ENCODE measurements around the gene RILPL1.
"Not testable (repeated sequence)": the region's sequence is repeated elsewhere in the genome, so short reads cannot be mapped to it uniquely, and the experiment has no call there.

RILPL1 gene

DNA sequence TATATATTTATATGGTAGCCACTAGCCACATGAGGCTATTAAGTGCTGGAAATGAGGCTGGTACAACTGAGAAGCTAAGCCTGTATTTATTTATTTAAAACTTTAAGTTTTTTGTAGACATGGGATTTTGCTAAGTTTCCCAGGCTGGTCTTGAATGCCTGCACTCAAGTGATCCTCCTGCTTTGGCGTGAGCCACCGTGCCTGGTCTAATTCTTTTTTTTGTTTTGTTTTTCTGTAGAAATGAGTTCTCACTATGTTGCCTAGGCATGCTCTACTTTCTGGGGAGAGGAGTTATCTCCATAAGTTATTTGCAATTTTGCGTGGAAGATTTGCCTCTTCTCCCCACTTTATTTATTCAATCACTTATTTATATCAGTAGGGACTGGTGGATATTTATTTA is 80.4 kb downstream of the RILPL1 start:
- no peak for DNase-seq

DNA sequence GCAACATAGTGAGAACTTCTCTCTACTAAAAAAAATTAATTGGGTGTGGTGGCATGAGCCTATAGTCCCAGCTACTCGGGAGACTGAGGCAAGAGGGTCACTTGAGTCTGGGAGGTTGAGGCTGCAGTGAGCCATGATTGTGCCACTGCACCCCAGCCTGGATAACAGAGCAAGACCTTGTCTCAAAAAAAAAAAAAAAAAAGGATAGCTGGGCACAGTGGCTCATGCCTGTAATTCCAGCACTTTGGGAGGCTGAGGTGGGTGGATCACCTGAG is 81.3 kb downstream of the RILPL1 start:
- not testable (repeated sequence) for DNase-seq

DNA sequence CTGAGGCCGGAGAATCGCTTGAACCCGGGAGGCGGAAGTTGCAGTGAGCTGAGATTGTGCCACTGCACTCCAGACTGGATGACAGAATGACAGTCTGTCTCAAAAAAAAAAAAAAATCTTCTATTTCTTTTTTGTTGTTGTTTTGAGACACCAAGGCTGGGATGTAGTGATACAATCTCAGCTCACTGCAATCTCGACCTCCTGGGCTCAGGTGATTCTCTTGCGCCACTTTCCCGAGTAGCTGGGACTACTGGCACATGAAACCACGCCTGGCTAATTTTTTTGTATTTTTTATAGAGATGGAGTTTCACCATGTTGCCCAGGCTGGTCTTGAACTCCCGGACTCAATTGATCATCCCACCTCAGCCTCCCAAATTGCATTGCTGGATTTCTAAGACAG is 82.9 kb downstream of the RILPL1 start:
- no peak for DNase-seq

DNA sequence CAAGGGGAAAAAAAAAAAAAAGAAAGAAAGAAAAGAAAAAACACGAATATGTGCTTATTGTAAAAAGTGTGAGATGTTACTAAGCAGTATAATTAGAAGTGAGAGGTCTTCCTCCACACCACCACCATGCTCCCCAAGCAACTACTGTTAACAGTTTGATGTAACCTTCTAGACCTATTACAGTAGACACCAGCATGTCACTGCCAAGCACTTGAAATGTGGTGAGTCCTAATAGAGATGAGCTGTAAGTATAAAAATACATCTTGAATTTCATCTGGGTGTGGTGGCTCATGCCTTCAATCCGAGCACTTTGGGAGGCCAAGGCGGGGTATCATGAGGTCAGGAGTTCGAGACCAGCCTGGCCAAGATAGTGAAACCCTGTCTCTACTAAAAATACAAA is 83.7 kb downstream of the RILPL1 start:
- DNase-seq, result no peak

DNA sequence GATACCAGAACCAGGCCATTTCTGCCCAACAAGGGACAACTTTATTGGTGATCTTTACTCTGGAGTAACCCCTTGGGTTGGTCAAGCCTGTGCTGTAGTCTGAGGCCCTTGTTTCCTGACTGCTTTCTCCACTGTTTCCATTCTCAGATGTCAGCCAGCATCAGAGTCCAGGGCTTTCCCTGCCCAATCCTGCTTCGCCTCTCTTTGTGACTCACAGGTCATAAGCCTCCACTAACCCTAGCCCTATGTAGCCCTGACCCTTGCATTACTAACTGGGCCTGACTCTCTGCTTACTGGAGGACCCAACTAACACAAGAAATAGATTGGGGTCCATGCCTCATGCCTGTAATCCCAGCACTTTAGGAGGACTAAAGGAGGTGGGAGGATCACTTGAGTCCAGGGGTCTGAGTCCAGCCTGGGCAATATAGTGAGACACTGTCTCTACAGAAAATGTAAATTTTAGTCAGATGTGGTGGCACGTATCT is 84.2 kb downstream of the RILPL1 start:
- DNase-seq, result no peak

DNA sequence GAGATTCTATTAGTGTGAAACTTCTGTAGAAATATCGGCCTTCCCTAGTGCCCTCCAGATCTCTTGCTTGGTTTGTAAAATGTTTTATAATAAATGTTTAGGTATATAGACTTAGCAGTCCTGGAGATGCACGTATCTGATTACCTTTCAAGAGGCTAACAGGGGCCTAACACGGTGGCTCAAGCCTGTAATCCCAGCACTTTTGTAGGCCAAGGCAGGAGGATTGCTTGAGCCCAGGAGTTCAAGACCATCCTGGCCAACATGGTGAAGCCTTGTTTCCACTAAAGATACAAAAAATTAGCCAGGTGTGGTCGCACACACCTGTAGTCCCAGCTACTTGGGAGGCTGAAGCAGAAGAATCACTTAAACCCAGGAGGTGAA is 87.2 kb downstream of the RILPL1 start:
- DNase-seq, result no peak

DNA sequence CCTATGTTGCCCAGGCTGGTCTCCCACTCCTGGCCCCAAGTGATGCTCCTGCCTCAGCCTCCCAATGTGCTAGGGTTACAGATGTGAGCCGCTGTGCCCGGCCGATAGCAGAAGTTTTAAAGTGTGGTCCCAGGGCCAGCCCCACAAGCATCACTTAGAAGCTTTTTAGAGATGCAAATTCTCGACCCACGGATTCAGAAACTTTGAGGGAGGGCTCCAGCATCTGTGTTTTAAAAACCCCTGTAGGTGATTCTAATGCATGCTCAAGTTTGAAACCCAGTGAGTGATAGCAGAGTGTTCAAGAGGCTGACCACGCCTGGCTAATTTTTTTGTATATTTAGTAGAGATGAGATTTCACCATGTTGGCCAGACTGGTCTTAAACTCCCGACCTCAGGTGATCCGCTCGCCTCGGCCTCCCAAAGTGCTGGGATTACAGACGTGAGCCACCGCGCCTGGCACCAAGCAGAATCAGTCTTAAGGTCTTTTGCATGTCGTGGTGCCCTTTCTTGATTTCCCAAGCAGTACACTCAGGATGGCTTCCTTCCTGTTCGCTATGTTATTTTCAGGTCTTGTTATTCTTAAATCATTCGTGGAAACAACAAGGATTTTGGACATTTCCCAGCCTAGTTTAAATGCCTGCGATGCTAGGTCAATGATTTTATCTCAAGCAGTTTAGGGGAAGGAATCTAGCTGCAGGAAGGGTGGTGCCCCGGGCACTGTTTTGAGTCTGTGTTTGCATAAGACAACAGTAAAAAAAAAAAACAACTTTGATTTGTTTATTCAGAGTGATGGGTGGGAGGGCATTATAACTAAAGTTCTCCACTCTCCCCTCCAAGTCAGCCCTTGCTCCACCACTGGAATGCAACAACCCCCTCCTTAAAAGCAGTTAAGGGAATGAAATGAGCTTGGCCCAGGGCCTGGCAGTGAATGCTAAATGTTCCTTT is 87.9 kb downstream of the RILPL1 start:
- no peak for DNase-seq

DNA sequence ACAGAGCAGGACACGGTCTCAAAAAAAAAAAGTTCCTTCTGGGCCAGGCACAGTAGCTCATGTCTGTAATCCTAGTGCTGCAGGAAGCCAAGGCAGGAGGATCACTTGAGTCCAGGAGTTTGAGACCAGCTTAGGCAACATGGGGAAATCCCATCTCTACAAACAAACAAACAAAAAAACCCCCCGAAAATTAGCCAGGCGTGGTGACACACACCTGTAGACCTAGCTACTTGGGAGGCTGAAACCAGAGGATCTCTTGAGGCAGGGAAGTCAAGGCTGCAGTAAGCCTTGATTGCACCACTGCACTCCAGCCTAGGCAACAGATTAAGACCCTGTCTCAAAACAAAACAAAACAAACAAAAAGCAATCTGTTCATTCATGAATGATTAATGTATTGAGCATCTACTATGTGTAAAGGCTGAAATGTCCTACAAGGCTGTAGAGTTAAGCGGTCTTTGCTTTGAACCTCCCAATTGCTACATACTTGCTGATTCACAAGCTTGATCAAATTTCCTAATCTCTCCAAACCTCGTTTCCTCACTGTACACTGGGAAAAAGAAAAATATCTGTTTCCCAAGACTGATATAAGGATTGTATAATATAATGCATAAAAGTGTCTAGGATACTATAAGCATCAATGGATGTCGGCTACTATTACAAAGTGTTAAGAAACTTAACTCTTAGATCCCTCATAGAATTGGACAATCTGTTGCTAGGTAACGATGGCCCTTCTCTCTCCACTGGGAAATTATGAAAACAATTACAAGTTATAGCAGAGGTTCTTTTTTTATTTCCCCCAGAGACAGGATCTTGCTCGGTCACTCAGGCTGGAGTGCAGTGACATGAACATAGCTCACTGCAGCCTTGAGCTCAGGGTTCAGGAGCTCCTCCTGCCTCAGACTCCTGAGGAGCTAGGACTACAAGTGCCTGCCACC is 89.2 kb downstream of the RILPL1 start:
- DNase-seq, result no peak

DNA sequence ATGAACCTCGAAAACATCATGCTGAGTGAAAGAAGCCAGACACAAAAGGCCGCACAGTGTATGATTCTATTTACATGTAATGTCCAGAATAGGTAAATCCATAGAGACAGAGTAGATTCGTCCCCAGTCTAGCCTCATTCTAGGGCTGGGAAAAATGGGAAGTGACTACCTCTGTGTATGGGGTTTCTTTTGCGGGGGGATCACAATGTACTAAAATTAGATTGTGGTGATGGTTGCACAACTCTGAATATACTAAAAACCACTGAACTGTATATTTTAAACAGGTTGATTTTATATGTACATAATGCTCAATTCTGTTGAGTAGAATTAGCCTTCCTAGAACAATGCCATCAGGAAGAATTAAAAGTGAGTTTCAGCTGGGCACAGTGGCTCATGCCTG is 90.7 kb downstream of the RILPL1 start:
- no peak for DNase-seq

DNA sequence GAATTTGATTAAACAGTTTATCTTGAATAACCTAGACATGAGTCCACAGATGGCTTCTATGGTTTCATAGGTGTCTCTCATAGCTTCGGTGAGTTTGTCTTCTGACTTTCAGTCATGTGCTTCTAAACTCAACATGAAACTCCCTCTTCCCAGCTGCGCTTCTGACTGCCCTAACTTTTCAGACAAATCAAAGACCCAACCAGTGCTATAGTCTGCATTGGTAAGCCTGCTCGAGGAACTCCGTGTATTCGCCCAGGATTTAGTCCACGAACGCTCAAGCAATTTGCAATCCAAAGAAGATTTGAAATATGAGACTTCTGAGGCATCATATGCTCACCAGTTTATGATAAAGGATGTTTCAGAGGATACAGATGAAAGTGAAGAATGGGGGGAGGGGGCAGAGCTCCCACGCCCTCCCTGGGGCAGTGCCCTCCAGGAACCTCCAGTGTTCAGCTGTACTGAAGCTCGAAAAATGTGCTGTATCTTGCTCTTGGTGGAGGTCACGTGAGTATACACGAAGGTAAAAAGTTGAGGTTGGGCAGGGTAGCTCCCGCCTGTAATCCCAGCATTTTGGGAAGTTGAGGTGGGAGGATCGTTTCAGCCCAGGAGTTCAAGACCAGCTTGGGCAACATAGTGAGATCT is 91.9 kb downstream of the RILPL1 start:
- DNase-seq, result no peak

DNA sequence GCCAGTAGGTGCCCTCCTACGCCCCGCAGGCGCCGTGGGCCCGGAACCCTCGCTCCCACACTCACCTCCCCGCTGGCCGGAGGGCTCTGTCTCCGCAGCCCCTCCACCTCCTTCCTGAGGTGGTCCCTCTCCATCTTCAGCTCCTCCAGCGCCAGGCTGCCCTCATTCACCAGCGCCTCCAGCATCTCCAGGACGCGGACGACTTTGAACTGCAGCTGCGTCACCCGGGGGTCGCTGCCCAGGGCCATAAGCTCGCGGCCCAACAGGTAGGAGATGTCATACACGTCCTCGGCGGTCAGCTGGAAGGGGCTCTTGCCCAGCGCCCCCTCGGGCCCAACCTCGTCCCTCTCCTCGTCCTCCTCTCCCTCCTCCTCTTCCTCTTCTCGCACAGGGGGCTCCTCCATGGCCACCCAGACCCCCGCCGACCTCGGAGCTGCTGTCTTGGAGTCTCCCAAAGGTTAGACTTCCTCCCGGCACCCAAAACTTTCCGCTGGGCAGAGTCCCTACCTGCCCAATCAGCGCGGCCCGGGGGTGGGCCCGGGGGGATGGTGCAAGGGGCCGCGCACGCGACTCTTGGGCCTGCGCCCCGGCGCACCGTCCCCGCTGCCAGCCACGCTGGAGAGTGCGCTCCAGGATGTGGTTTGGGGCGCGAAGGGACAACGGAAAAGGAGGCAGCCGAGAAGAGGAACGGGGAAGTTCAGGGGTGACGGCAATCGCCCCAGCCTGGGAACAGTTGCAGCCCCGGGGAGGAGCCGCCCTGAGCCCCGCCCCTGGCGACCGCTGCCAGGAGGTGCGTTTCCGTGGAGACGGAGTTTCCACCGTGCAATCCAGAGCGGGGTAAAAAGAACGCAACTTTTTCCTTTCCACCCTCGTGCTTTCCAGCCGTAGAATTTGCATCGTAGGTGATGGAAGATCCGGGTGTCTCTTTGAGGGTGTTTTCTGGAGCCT is 97.2 kb downstream of the RILPL1 start, which contains the start of gene RILPL2:
Gene RILPL2, minus strand, starts transcription at position 668 of the 948 bp plus-strand sequence. Its CDS starts 264 bp downstream, at position 404.
- DNase-seq, result peak; percentile 36

DNA sequence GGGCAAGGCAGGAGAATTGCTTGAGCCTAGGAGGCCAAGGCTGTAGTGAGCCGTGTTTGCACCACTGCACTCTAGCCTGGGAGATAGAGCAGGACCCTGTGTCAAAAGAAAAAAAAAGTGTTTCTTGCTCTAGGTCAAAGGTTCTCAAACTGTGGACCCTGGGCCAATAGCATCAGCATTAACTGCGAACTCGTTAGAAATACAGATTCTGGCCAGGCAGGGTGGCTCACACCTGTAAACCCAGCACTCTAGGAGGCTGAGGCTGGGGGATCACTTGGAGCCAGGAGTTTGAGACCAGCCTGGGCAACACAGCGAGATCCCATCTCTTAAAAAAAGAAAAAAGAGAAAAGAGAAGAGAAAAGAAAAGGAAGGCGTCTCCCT is 97.9 kb downstream of the RILPL1 start:
- no peak for DNase-seq

DNA sequence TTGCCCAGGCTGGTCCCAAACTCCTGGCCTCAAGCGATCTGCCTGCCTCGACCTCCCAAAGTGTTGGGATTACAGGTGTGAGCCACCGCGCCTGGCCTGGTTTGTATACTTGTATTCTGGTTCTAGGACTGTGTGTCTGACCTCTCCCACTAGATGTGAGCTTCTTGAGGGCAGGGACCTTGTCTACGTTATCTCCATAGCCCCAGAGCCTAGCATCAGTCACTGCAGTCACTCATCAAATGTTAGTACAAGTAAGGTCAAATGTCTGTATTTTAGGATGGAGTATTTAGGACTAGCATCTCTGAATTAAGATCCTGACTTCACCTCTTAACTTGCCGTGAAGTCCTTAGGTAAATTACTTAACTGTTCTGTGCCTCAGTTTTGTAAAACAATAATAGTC is 99.9 kb downstream of the RILPL1 start:
- no peak for DNase-seq

DNA sequence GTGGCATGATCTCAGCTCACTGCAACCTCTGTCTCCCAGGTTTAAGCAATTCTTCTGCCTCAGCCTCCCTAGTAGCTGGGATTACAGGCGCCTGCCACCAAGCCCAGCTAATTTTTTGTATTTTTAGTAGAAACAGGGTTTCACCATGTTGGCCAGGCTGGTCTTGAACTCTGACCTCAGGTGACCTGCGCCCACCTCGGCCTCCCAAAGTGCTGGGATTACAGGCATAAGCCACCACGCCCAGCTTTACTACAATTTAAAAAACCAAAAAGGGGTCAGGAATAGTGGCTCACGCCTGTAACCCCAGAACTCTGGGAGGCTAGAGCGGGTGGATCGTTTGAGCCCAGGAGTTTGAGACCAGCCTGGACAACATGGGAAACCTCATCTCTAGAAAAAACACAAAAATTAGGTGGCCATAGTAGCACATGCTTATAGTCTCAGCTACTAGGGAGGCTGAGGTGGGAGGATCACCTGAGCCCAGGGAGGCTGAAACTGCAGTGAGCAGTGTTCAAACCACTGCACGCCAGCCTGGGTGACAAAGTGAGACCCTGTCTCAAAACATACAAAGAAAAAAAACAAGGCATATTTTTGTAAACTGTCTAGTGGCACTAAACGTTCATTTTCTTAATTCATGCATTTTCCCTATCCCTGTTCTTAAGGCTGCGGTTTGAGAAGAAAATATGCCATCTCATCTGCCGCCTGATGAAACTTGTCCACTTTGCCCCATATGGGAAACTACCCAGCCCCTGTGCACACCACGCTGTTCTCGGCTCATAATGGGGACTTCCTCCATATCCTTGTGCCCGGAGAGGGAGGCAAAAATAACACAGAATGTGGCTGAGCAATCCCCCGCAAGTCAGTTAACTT is 101.3 kb downstream of the RILPL1 start:
- not testable (repeated sequence) for DNase-seq

DNA sequence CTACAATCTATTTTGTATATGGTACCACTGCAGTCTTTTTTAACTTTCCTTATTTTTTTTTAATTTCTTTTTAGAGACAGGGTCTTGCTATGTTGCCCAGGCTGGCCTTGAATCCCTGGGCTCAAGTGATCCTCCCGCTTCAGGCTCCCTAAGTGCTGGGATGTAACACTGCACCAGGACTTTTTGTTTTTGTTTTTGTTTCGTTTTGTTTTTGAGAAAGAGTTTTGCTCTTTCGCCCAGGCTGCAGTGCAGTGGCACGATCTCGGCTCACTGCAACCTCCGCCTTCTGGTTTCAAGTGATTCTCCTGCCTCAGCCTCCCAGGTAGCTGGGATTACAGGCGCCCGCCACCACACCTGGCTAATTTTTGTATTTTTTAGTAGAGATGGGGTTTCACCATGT is 104.4 kb downstream of the RILPL1 start:
- not testable (repeated sequence) for DNase-seq

DNA sequence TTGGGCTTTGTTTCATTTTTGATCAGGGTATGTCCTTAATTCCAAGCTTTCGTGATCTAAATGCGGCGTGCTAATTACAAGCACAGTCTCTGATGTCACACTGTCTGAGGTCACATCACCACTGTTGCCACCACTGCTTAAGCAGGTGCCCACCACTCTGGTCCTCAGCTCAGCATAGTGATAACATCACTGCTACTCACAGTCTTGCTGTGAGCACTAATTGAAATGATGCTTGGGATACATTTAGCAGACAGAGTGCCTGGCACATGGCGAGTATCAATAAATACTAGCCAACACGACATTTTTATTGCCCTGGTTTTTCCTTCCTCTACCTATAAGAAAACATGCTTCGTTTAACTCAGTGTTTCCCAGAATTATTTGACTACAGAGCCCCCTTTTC is 104.9 kb downstream of the RILPL1 start:
- no peak for DNase-seq

DNA sequence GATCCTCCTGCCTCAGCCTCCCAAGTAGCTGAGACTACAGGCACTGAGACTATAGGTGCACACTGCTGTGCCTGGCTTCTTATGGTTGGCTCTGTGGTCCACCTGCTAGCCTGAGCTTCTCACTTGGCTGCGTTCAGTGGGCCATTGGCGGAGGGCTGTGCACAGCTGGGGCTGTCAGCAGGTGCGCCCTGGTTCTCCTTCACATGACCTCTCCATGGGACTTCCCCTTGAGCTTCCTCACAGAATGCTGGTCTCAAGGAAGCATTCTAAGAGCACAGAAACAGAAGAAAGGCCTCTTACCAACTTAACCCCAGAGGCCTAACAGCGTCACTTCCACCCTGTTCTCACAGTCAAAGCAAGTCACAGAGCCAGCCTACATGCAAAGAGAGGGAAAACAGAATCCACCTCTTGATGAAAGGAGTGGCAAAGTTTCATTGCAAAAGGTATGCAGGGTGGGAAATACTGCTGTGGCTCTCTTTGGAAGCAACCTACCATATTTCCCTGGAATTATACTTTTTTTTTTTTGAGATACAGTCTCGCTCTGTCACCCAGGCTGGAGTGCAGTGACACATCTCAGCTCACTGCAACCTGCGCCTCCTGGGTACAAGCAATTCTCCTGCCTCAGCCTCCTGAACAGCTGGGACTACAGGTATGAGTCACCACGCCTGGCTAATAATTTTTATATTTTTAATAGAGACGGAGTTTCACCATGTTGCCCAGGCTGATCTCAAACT is 106.3 kb downstream of the RILPL1 start:
- no peak for DNase-seq

DNA sequence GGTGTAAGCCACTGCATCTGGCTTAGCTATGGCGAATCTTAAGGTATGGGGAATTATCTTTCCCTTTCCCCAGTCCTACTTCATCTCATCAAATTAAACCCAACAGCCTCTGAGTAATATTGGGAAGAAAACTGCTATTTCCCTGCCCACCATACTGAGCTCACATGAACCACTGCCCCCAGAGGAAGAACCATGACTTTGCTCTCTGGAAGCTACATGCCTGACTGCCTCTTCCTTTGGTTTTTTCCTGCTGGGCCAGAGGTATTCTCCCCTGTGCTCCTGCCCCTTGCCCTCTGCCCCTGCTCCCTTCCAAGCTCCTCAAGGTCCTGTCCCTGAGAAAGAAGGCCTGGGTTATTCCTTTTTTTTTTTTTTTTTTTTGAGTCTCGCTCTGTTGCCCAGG is 112.2 kb downstream of the RILPL1 start:
- DNase-seq, result no peak
